GM12878 (cell line): ENCODE measurements around the gene ZNF763. TPM values are rescaled to one million over a fixed set of nuclear protein-coding genes. Genes with fewer than 3 reads are reported as not detected.

Source experiments
- ATAC-seq: fragments of 200-7000 bp; cut with Tn5 transposase; 3 replicates; pipeline ENCODE4 v1.9.1; 2020; ENCODE audit warnings: mild to moderate bottlenecking, moderate library complexity
- BruUV-seq: library from RNA; stranded (reverse); fragments of 400-500 nt; replicated peaks from 2 replicates; lab custom pipeline; 2021; lab: Mats Ljungman, UMichigan
- CTCF ChIA-PET: fragments of 300-600 bp; sonication (Branson Sonifier 250); formaldehyde crosslinking; extraction: SDS; loops from one replicate; lab custom pipeline; 2021; ENCODE audit warnings: inconsistent platforms; lab: Yijun Ruan, JAX
- POLR2A ChIA-PET: fragments of 350-600 bp; formaldehyde crosslinking; extraction: SDS; loops from one replicate; lab custom pipeline; 2021; ENCODE audit warnings: inconsistent platforms; lab: Charles Lee
- RAD21 ChIA-PET: fragments of 300-600 bp; sonication (Branson Sonifier 250); formaldehyde crosslinking; loops from one replicate; lab custom pipeline; 2023; ENCODE audit warnings: antibody characterized with exemption; ENCODE audit not compliant: unreplicated experiment; lab: Charles Lee
- SMC1A ChIA-PET: fragments of 300-600 bp; sonication (Branson Sonifier 250); formaldehyde crosslinking; loops from one replicate; lab custom pipeline; 2023; ENCODE audit not compliant: unreplicated experiment, uncharacterized antibody; lab: Charles Lee
- DNase-seq: peaks from one replicate; pipeline ENCODE4 v3.0.0-alpha.2; 2011; ENCODE audit warnings: low read depth, low spot score
- FAIRE-seq: peaks from 3 replicates; lab custom pipeline; 2011; peaks lifted over from hg19 to GRCh38; lab: Jason Lieb, UNC
- H2AFZ ChIP-seq: 2 replicates; pipeline ENCODE4 v1.6.0; 2011; ENCODE audit warnings: low read depth, low read length, control low read depth; ENCODE audit not compliant: control insufficient read depth
- H3K27ac ChIP-seq: 2 replicates; pipeline ENCODE4 v1.5.1; 2011; ENCODE audit warnings: control low read depth; ENCODE audit not compliant: control insufficient read depth, insufficient read depth
- H3K27me3 ChIP-seq, 2 experiments: replicated peaks in 1 of 2; 2 replicates each; pipeline versions ENCODE4 v1.6.0 to v1.6.1; 2011; ENCODE audit warnings: low read length in 1 of 2; ENCODE audit not compliant: control insufficient read depth in 2 of 2, insufficient read depth in 2 of 2
- H3K36me3 ChIP-seq, 2 experiments: 2 replicates each; pipeline ENCODE4 v1.5.1; 2011; ENCODE audit warnings: low read length in 1 of 2; ENCODE audit not compliant: control insufficient read depth in 2 of 2, insufficient read depth in 2 of 2
- H3K4me1 ChIP-seq: 2 replicates; pipeline ENCODE4 v1.6.1; 2011; ENCODE audit warnings: mild to moderate bottlenecking, low read length, moderate library complexity, mixed read lengths; ENCODE audit not compliant: control insufficient read depth, insufficient read depth
- H3K4me2 ChIP-seq: 2 replicates; pipeline ENCODE4 v1.6.0; 2011; ENCODE audit warnings: control low read depth; ENCODE audit not compliant: control insufficient read depth, insufficient read depth
- H3K4me3 ChIP-seq: fragments of 200-600 bp; sonication (generic); 2 replicates; pipeline ENCODE4 v1.5.1; 2016
- H3K79me2 ChIP-seq: 2 replicates; pipeline ENCODE4 v1.6.0; 2011; ENCODE audit warnings: low read length; ENCODE audit not compliant: control insufficient read depth, insufficient read depth
- H3K9ac ChIP-seq: 2 replicates; pipeline ENCODE4 v1.8.0; 2011; ENCODE audit warnings: low read length, control low read depth, mixed read lengths; ENCODE audit not compliant: control insufficient read depth, insufficient read depth
- H3K9me3 ChIP-seq: replicated peaks from 3 replicates; pipeline ENCODE4 v1.5.1; 2011; ENCODE audit warnings: mild to moderate bottlenecking, low read length; ENCODE audit not compliant: control insufficient read depth, insufficient read depth
- H4K20me1 ChIP-seq: 2 replicates; pipeline ENCODE4 v1.6.0; 2011; ENCODE audit not compliant: control insufficient read depth, insufficient read depth
- BACH1 ChIP-seq: fragments of 450-650 bp; IDR thresholded peaks from 2 replicates; pipeline ENCODE4 v1.6.1; 2017; ENCODE audit warnings: mild to moderate bottlenecking, borderline replicate concordance
- CBX5 ChIP-seq: sonication (generic); IDR thresholded peaks from 2 replicates; pipeline ENCODE4 v1.6.1; 2016; ENCODE audit warnings: low read depth, moderate library complexity, mild to moderate bottlenecking, inconsistent platforms
- HDGF ChIP-seq: fragments of 450-650 bp; IDR thresholded peaks from 2 replicates; pipeline ENCODE4 v1.6.1; 2016; ENCODE audit warnings: antibody characterized with exemption
- KLF5 ChIP-seq: fragments of 450-650 bp; IDR thresholded peaks from 2 replicates; pipeline ENCODE4 v1.6.1; 2014; ENCODE audit warnings: mild to moderate bottlenecking; ENCODE audit not compliant: partially characterized antibody
- MEF2A ChIP-seq: IDR thresholded peaks from 2 replicates; pipeline ENCODE4 v1.6.1; 2011; ENCODE audit warnings: low read depth, mild to moderate bottlenecking, low read length, moderate library complexity; ENCODE audit not compliant: insufficient read depth
- PML ChIP-seq: IDR thresholded peaks from 2 replicates; pipeline ENCODE4 v1.6.1; 2012; ENCODE audit warnings: low read length, inconsistent platforms
- SIN3A ChIP-seq: IDR thresholded peaks from 2 replicates; pipeline ENCODE4 v1.6.1; 2012; ENCODE audit warnings: low read depth, low read length, improper control_type of control experiment
- SPI1 ChIP-seq: IDR thresholded peaks from 2 replicates; pipeline ENCODE4 v1.6.1; 2011; ENCODE audit warnings: low read depth, mild to moderate bottlenecking, low read length, moderate library complexity, borderline replicate concordance; ENCODE audit not compliant: insufficient read depth
- TBL1XR1 ChIP-seq: IDR thresholded peaks from 2 replicates; pipeline ENCODE4 v1.6.1; 2012; ENCODE audit warnings: low read depth, low read length, improper control_type of control experiment
- TCF7 ChIP-seq: IDR thresholded peaks from 2 replicates; pipeline ENCODE4 v1.6.1; 2014; ENCODE audit warnings: antibody characterized with exemption, borderline replicate concordance
- ZNF622 ChIP-seq: fragments of 450-650 bp; IDR thresholded peaks from 2 replicates; pipeline ENCODE4 v1.6.1; 2017; ENCODE audit warnings: mild to moderate bottlenecking, inconsistent platforms
- WGBS: methylation state at CpG from one replicate; pipeline ENCODE4 v1.1.6; 2016; ENCODE audit warnings: low lambda C conversion rate; ENCODE audit not compliant: insufficient replicate concordance, insufficient coverage; ENCODE audit errors: missing lambda C conversion rate; 5-methylcytosine and 5-hydroxymethylcytosine counted together
- in situ Hi-C: fragments of 300-500 bp; cut with MboI; formaldehyde crosslinking; loops from 9 replicates; pipeline ENCODE4 v1.14.3; 2018; ENCODE audit warnings: mixed read lengths
- intact Hi-C: fragments of 100-400 bp; cut with micrococcal nuclease; formaldehyde crosslinking; loops from one replicate; pipeline ENCODE4 v1.14.2; 2022; ENCODE audit not compliant: unreplicated experiment
- polyA plus RNA-seq, 11 experiments: library from polyadenylated mRNA; depleted of rRNA in 4 of 11; unstranded in 6 of 11; stranded (reverse) in 5 of 11; fragments of >200 nt; fragmentation: Nextera tagmentation in 4 of 11; fragmentation: Illumina TruSeq in 1 of 11; extraction: Ambion mirVana in 4 of 11; extraction: Trizol in 1 of 11; gene quantifications; 1 replicate in 1 of 11; 2 replicates in 10 of 11; pipeline versions ENCODE4 v1.2.1 to v1.2.3, GENCODE V29; 2011 to 2016; ENCODE audit warnings: inconsistent platforms in 2 of 11, missing spikeins in 2 of 11, low read depth in 1 of 11
- total RNA-seq, 4 experiments: library from RNA; depleted of rRNA in 3 of 4; stranded (reverse); fragments of >200 nt in 3 of 4; fragmentation: Illumina TruSeq in 1 of 4; extraction: Trizol in 1 of 4; gene quantifications; 2 replicates each; pipeline versions ENCODE4 v1.2.1 to v1.2.3, GENCODE V29; 2013 to 2021

Gene ZNF763
- total and polyA plus RNA-seq, 10 of the 15 experiments (the other 5 are each of a cell fraction or from before 2014, with no cell fraction given) = 0.62 to 1.8 (median 1.1) TPM

- DNase-seq = no peak
- no TSS peak for BruUV-seq
- Histone ChIP-seq H3K9me3 (peaks cover 31% of the 10 kb centered on the region), H2AFZ (no peak overlapping the region), H3K4me3 (no peak overlapping the region), H3K27ac (no peak overlapping the region), H3K27me3 (no peaks in the 10 kb centered on the region), H3K4me2 (no peak overlapping the region), H3K36me3 (no peaks in the 10 kb centered on the region), H4K20me1 (no peaks in the 10 kb centered on the region), H3K9ac (no peak overlapping the region), H3K4me1 (no peaks in the 10 kb centered on the region), H3K79me2 (no peaks in the 10 kb centered on the region)
- ChIA-PET SMC1A (interaction anchor here (0.6 kb wide), 1 partner anchor 282 kb away, joined by 3 read pairs; no protein-coding TSS in a partner anchor), POLR2A (no interaction called here), CTCF (no interaction called here), RAD21 (no interaction called here)
- FAIRE-seq = no peak
- intact Hi-C loops (no loop called here), in situ Hi-C loops (no loop called here)
- WGBS = 44% methylated on average over 4 of the region's 4 CpGs
- ATAC-seq = no peak
- TF ChIP-seq SPI1 (no peak), SIN3A (no peak), ZNF622 (no peak), KLF5 (peak; percentile 87), MEF2A (no peak), PML (no peak), HDGF (no peak), TBL1XR1 (no peak), BACH1 (no peak), TCF7 (no peak), CBX5 (peak; percentile 91)
These were observed 14.7 kb downstream of the ZNF763 start for GRCh38 chr19:11979527-11979926.
